GM21423 (cell line): ENCODE measurements around the gene ESPNL.
"Not testable (repeated sequence)": the region's sequence is repeated elsewhere in the genome, so short reads cannot be mapped to it uniquely, and the experiment has no call there.

Experiments used
- ATAC-seq: cut with Tn5 transposase; IDR thresholded peaks from one replicate; pipeline ENCODE4 v1.9.1; 2021; ENCODE audit warnings: mild to moderate bottlenecking, moderate library complexity; ENCODE audit not compliant: unreplicated experiment

Gene ESPNL

DNA sequence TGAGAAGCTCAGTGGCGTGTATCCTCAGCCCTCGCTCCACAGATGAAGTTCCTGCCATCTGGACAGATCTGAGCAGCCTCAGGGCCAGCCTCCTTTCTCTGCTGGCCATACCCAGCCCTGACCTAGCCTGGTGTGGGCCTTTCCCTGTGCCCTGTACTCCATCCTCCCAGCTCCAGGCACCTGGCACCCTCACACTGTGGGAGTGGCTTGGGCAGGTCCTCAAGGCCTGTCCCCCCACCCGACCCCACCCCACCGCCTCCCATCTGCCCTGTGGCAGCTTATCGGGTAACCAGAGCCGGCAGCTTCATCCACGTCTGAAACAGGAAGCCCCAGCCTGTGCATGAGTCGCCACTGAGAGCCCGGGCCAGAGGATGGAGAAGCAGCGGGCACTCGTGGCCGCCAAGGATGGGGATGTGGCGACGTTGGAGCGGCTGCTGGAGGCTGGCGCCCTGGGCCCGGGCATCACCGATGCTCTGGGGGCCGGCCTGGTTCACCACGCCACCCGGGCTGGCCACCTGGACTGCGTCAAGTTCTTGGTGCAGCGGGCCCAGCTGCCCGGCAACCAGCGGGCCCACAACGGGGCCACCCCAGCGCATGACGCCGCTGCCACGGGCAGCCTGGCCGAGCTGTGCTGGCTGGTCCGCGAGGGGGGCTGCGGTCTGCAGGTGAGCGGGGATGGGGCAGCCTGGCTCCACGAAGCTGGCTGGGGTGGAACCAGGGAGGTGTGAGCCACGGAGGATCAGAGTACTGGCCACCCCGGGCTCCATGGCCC lies at the start of gene ESPNL:
Gene ESPNL (plus strand): TSS at position 292 of the 772 bp plus-strand sequence. CDS start 80 bp downstream, at position 372.
- no peak for ATAC-seq

- no peak for ATAC-seq
Observed at GRCh38 chr2:238053191-238053776, 46.9 kb upstream of the ESPNL start.

DNA sequence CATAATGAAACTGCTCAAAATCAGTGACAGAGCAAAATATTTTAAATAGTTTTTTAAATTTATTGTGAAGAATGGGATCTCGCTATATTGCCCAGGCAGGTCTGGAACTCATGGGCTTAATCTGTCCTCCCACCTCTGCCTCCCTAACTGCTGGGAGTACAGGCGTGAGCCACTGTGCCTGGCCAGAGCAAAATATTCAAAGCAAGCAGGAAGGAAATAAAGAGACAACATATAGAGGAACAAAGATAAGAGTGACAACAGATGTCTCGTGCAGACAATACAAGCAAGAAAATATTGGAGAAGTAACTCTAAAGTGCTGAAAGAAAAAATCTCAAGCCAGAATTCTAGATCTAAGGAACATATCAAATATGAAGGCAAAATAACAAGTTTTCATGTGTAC lies 44.3 kb upstream of the ESPNL start:
- no peak for ATAC-seq

GRCh38 chr2:238057696-238058575 lies 42.2 kb upstream of the ESPNL start:
- not testable (repeated sequence) for ATAC-seq

DNA sequence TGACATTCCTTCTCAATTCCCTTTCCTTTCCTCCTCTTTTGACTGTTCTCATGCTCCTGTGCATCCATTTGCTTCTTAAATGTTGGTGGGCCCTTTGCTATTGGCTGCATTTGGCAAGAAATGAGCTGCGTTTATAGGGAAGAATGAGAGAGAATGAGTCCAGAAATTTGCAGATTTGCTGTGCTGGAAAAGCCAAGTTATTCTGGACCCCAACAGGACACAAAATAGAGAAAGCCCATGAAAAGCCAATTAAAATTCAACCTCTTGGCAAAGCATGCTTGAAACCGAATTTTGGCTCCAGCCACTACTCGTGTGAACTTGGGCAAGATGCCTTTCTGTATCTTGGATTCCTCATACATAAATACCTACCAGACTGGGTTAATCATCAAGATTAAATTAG lies 40.6 kb upstream of the ESPNL start:
- ATAC-seq: no peak

- ATAC-seq: no peak
Observed at GRCh38 chr2:238060096-238060541, 40.0 kb upstream of the ESPNL start.

DNA sequence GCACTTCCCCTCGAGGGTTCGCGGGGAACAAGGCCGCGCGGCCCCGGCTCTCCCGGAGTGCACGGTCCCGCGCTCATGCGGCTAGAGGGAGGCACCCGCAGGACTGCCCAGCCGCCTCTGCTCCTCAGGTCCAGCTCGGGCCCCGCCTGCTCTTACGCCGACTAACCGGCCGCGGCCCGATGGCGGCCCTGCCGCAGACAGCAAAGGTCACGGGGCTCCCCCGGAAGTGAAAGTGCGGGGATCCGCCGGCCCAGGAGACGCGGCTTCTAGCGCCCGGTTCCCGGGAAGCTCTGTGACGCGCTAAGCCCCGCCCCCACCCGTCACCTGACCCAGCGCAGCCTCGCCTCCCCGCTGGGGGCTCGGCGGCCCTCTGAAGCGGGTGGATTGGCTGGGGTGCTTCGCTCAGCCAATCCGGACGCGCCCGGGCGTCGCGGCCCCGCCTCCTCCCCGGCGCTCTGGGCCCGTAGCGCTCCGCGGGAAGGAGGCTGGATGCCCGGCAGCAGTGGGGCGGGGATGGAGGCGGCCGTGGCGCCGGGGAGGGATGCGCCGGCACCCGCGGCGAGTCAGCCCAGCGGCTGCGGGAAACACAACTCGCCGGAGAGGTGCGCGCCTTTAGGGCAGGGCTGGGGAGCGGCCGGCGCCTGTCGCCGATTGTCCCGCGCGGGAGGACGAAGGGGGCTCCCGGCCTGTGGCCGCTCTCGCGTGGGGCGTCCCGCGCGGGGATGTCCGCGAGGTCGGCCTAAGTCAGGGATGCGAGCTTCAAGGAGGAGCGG lies 39.4 kb upstream of the ESPNL start, which contains the start of gene SCLY:
Gene SCLY (plus strand): TSS at position 460 of the 773 bp plus-strand sequence. CDS start 54 bp downstream, at position 514.
- ATAC-seq: peak; percentile 94

DNA sequence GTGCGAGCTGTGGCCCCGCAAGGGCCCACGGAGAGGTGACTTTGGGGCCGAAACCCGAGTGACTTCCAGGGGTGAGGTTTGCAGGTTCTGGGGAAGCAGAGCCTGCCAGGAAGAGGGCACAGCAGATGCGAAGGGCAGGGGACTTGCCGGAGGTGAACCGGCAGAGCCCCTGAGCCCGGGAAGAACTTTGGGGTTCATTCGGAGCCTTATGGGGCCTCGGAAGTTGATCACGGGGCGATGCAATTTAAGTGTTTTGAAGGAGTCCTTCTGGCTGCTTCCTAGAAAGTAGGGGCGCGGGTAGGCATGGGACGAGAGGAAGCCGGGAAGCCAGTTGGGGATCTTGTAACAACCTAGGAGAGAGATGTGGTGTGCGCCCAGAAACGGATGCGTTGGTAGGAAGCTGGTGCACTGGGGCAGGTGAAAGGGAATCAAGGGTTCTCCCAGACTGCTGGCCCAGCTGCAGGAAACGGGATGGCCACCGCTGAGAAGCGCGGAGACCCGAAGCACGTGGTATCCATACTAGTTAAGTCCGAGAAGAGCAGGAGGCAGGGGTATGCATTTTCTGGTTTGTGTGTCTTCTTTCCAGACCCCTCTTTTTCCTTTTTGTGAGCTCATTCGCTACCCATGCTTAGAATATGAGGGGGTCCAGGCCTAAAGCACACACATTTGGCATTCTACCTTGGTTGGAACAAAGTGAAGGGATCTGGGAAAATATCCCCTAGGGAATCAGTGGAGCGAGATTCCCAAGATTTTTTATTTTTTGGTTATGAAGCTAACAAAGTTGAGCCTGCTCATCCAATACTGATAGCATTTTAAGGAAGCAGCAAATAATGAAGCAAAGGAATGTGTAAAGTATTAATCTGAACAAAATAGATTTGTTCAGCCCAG lies 38.6 kb upstream of the ESPNL start:
- ATAC-seq: peak; percentile 12

DNA sequence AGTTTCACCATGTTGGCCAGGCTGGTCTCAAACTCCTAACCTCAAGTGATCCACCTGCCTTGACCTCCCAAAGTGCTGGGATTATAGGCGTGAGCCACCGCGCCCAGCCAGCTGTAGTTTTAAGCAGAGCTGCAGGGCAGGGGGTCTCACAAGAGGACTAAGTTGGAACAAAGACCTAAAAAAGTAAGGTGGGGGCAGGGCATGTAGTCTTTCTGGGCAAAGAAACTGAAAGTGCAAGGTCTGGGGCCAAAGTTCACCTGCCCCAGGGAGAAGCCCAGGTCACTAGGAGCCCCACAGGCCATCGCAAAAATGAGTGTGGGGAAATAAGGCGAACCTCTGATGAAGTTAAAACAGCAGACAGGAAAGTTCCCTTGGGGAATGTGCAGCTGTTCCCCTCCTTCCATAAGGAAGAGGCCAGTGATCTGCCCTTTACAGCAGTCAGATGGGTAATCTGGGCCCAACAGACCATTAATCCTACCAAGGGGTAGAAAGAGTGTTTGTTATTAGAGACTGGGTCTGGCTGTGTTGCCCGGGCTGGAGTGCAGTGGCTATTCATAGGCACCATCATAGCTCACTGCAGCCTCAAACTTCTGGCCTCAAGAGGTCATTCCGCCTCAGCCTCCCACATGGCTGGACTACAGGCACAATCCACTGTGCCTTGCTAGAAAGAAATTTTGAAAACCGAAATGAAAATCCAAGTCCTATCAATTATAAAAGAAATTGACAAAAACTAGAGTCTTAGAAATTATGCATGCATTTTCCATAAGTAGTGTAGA lies 36.5 kb upstream of the ESPNL start:
- no peak for ATAC-seq

- no peak for ATAC-seq
Observed at GRCh38 chr2:238064376-238064775, 35.8 kb upstream of the ESPNL start.

DNA sequence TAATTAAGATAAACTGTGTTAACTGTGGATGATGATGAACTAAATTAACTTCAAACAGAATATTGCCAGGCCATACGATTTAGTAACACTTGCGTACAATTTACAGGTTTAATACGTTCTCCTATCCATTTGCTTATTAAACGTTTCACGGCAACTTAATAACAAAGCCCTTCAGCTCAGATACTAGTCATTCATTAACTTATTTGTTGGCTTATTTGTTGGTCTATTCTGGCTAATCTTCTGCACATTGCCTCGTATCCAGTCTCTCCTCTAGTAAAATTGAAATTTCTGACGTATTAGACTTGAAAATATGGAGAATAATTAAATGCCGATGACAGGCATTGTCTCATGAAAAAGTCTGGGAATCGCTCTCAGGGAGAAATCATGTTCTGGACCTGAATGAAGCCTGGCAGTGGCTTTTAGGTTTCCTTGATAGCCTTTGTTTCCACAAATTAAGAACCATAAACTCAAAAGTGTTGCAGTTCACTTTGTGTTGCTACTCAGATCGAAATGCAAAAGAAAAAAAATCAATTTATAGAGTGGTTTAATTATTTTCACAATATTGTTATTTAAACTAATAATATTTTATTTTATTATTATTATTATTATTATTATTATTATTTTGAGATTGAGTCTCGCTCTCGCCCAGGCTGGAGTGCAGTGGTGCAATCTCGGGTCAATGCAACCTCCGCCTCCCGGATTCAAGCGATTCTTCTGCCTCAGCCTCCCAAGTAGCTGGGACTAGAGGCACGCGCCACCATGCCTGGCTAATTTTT lies 34.9 kb upstream of the ESPNL start:
- no peak for ATAC-seq

- ATAC-seq: no peak
Observed at GRCh38 chr2:238066218-238066617, 33.9 kb upstream of the ESPNL start.

DNA sequence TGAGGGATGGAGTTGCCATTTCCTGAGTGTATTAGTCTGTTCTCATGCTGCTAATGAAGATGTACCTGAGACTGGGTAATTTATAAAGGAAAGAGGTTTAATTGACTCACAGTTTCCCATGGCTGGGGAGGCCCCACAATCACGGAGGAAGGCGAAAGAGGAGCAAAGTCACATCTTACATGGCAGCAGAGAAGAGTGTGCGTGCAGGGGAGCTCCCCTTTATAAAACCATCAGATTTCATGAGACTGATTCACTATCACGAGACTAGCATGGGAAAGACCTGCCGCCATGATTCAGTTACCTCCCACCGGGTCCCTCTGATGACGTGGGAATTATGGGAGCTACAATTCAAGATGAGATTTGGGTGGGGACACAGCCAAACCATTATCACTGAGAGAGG lies 33.4 kb upstream of the ESPNL start:
- not testable (repeated sequence) for ATAC-seq

- ATAC-seq: no peak
Observed at GRCh38 chr2:238067939-238068338, 32.2 kb upstream of the ESPNL start.

DNA sequence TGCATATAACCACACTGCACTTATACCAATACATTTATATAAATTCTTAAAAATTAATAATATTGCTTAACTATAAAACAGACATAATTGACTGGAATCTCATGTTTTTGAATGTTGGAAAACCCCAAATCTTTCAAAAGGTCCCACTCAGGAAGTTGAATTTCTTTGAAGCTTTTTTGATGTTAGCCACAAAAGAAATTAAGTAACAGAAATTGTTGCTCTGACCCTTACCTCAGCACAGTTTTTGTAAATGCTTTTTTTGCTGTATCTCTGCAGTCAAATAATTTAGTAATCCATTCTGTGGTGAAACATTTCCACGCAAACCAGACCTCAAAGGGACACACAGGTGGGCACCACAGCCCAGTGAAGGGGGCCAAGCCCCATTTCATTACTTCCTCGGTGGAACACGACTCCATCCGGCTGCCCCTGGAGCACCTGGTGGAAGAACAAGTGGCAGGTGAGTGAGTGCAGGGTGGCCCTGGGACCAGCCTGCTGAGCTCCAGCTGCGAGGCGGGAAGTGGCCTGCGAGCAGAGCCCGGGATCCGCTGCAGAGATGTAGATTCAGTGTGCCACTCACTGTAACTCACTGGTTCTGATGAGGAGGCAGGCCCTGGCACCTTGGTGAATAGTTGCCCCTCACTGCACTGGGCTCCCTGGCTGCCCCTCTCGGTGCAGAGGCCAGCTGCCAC lies 31.0 kb upstream of the ESPNL start:
- no peak for ATAC-seq

DNA sequence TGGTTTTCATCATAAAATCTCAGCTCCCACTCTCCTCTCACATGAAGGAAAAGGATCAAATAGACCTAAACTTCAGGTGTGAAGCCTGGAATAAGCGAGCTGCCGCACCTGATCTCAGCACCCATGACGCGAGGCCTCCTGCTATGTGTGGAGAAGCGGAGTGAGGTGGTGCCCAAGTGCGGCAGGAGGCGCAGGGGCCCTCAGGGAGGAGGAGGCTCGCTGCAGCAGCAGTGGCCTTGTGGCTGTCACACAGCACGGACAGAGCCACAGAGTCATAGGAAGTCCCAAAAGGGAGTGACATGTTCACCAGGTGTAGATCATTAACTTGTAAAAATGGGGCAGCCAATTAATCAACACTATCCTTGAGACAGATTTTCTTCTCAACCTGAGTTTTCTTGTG lies 30.3 kb upstream of the ESPNL start:
- no peak for ATAC-seq

GRCh38 chr2:238075397-238075796 lies 24.7 kb upstream of the ESPNL start:
- ATAC-seq: no peak

GRCh38 chr2:238077292-238077691 lies 22.8 kb upstream of the ESPNL start:
- no peak for ATAC-seq
